GM23338 (cell line): ENCODE results near the gene PTPN12. TPM values are rescaled to one million over a fixed set of nuclear protein-coding genes. Genes with fewer than 3 reads are reported as not detected.
A peak's percentile ranks its signal among the peaks of the same experiment; 100 is the strongest.

Experiments
- ATAC-seq: fragments of 200-7000 bp; cut with Tn5 transposase; 3 replicates; pipeline ENCODE4 v1.9.1; 2020
- DNase-seq: peaks from one replicate; pipeline ENCODE4 v3.0.0-alpha.2; 2015; ENCODE audit warnings: low spot score
- H2AFZ ChIP-seq: fragments of 200-600 bp; sonication (generic); 2 replicates; pipeline ENCODE4 v1.8.0; 2016; ENCODE audit warnings: antibody characterized with exemption, mild to moderate bottlenecking, moderate library complexity
- H3F3A ChIP-seq: fragments of 200-600 bp; sonication (generic); replicated peaks from 2 replicates; pipeline ENCODE4 v1.8.0; 2017; ENCODE audit warnings: antibody characterized with exemption, mixed run types, low read depth
- H3K27ac ChIP-seq: fragments of 200-600 bp; sonication (generic); 2 replicates; pipeline ENCODE4 v1.6.1; 2016; ENCODE audit warnings: low read depth
- H3K27me3 ChIP-seq: fragments of 200-600 bp; sonication (generic); 2 replicates; pipeline ENCODE4 v1.8.0; 2016; ENCODE audit warnings: mild to moderate bottlenecking, mixed run types, moderate library complexity; ENCODE audit not compliant: insufficient read depth
- H3K36me3 ChIP-seq: fragments of 200-600 bp; sonication (generic); 2 replicates; pipeline ENCODE4 v1.8.0; 2016; ENCODE audit warnings: mild to moderate bottlenecking; ENCODE audit not compliant: insufficient read depth
- H3K4me1 ChIP-seq: fragments of 200-600 bp; sonication (generic); 2 replicates; pipeline ENCODE4 v1.8.0; 2016; ENCODE audit warnings: mild to moderate bottlenecking, moderate library complexity; ENCODE audit not compliant: insufficient read depth
- H3K4me2 ChIP-seq: fragments of 200-600 bp; sonication (generic); 2 replicates; pipeline ENCODE4 v1.7.1; 2017; ENCODE audit warnings: mixed run types
- H3K4me3 ChIP-seq: fragments of 200-600 bp; sonication (generic); 2 replicates; pipeline ENCODE4 v1.6.1; 2016; ENCODE audit warnings: mixed run types
- H3K79me2 ChIP-seq: fragments of 200-600 bp; sonication (generic); replicated peaks from 2 replicates; pipeline ENCODE4 v1.8.0; 2017; ENCODE audit warnings: mild to moderate bottlenecking; ENCODE audit not compliant: insufficient read depth
- H3K9me2 ChIP-seq: fragments of 200-600 bp; sonication (generic); 2 replicates; pipeline ENCODE4 v1.8.0; 2017; ENCODE audit not compliant: insufficient read depth
- H4K20me1 ChIP-seq: fragments of 200-600 bp; sonication (generic); replicated peaks from 2 replicates; pipeline ENCODE4 v1.8.0; 2017; ENCODE audit warnings: mild to moderate bottlenecking; ENCODE audit not compliant: insufficient read depth
- H3K27ac Mint-ChIP-seq: 2 replicates; pipeline ENCODE4 v1.8.0; 2020; ENCODE audit warnings: inconsistent platforms, mild to moderate bottlenecking, moderate library complexity, mixed read lengths
- H3K27me3 Mint-ChIP-seq: 3 replicates; pipeline ENCODE4 v1.8.0; 2022; ENCODE audit warnings: low read depth, mild to moderate bottlenecking, moderate library complexity, mixed read lengths, inconsistent platforms; ENCODE audit not compliant: insufficient read depth, poor library complexity
- H3K36me3 Mint-ChIP-seq: 3 replicates; pipeline ENCODE4 v1.8.0; 2021; ENCODE audit warnings: low read depth, mild to moderate bottlenecking, inconsistent platforms, moderate library complexity, mixed read lengths
- H3K4me1 Mint-ChIP-seq: 3 replicates; pipeline ENCODE4 v1.8.0; 2020; ENCODE audit warnings: mild to moderate bottlenecking, inconsistent platforms, mixed read lengths
- H3K4me3 Mint-ChIP-seq: 3 replicates; pipeline ENCODE4 v1.8.0; 2021; ENCODE audit warnings: moderate library complexity, mild to moderate bottlenecking, inconsistent platforms, mixed read lengths
- H3K9me3 Mint-ChIP-seq: 3 replicates; pipeline ENCODE4 v1.8.0; 2020; ENCODE audit warnings: moderate library complexity, mild to moderate bottlenecking, inconsistent platforms, mixed read lengths
- CREB1 ChIP-seq: fragments of 250-450 bp; sonication (Bioruptor Pico); IDR thresholded peaks from 2 replicates; pipeline ENCODE4 v1.5.0; 2020; ENCODE audit warnings: low read depth, mild to moderate bottlenecking, moderate library complexity
- CTCF ChIP-seq, 2 experiments: fragments of 200-600 bp in 1 of 2; sonication (generic) in 1 of 2; conservative IDR thresholded peaks; 2 replicates each; pipeline versions ENCODE4 v1.5.1 to v1.6.1; 2016 to 2017; ENCODE audit warnings: antibody characterized with exemption in 2 of 2, low read depth in 2 of 2, mild to moderate bottlenecking in 2 of 2, moderate library complexity in 1 of 2
- ETS1 ChIP-seq: IDR thresholded peaks from 2 replicates; pipeline ENCODE4 v1.6.1; 2016; ENCODE audit warnings: antibody characterized with exemption
- EZH2 ChIP-seq: fragments of 200-600 bp; sonication (generic); IDR thresholded peaks from one replicate; pipeline ENCODE4 v1.8.0; 2017; ENCODE audit warnings: antibody characterized with exemption, mild to moderate bottlenecking, low read depth; ENCODE audit not compliant: unreplicated experiment
- EZH2phosphoT487 ChIP-seq: fragments of 200-600 bp; sonication (generic); IDR thresholded peaks from one replicate; pipeline ENCODE4 v1.8.1; 2018; ENCODE audit warnings: antibody characterized with exemption; ENCODE audit not compliant: unreplicated experiment
- JUNB ChIP-seq: IDR thresholded peaks from one replicate; pipeline ENCODE4 v1.6.1; 2016; ENCODE audit warnings: antibody characterized with exemption; ENCODE audit not compliant: unreplicated experiment
- NANOG ChIP-seq: IDR thresholded peaks from 2 replicates; pipeline ENCODE4 v1.6.1; 2016; ENCODE audit warnings: antibody characterized with exemption, borderline replicate concordance
- POLR2AphosphoS5 ChIP-seq: IDR thresholded peaks from 2 replicates; pipeline ENCODE4 v1.6.1; 2016; ENCODE audit warnings: antibody characterized with exemption, low read depth
- REST ChIP-seq: IDR thresholded peaks from one replicate; pipeline ENCODE4 v1.6.1; 2018; ENCODE audit warnings: antibody characterized with exemption; ENCODE audit not compliant: unreplicated experiment
- STAT1 ChIP-seq: IDR thresholded peaks from one replicate; pipeline ENCODE4 v1.6.1; 2016; ENCODE audit warnings: antibody characterized with exemption; ENCODE audit not compliant: unreplicated experiment
- ZNF114 ChIP-seq: fragments of 250-450 bp; sonication (Bioruptor Pico); IDR thresholded peaks from 2 replicates; pipeline ENCODE4 v1.5.0; 2020; ENCODE audit warnings: mild to moderate bottlenecking, moderate library complexity
- ZNF331 ChIP-seq: fragments of 250-450 bp; sonication (Bioruptor Pico); IDR thresholded peaks from 2 replicates; pipeline ENCODE4 v1.5.0; 2020; ENCODE audit warnings: low read depth, mild to moderate bottlenecking, moderate library complexity
- ZNF462 ChIP-seq: fragments of 250-450 bp; sonication (Bioruptor Pico); IDR thresholded peaks from 2 replicates; pipeline ENCODE4 v1.5.0; 2020; ENCODE audit warnings: mild to moderate bottlenecking, moderate library complexity
- polyA plus RNA-seq: library from polyadenylated mRNA; unstranded; fragments of >200 nt; fragmentation: Nextera tagmentation; extraction: Ambion mirVana; gene quantifications from 2 replicates; pipeline ENCODE4 v1.2.1, GENCODE V29; 2016
- total RNA-seq: library from RNA; depleted of rRNA; stranded (reverse); fragments of >200 nt; shearing (Covaris generic); gene quantifications from 2 replicates; pipeline ENCODE4 v1.2.3, GENCODE V29; 2014

PTPN12 gene
- total and polyA plus RNA-seq, 2 experiments from 2014 or later = 58.8 to 187 TPM

- Histone ChIP-seq H3K27ac (no peak overlapping the region), H4K20me1 (no peaks in the 10 kb centered on the region), H3K4me1 (no peaks in the 10 kb centered on the region), H3K27me3 (no peaks in the 10 kb centered on the region), H3K4me2 (no peak overlapping the region), H3F3A (no peaks in the 10 kb centered on the region), H3K9me2 (no peaks in the 10 kb centered on the region), H3K36me3 (peaks cover 31% of the 10 kb centered on the region), H3K4me3 (no peak overlapping the region), H3K79me2 (0 out of 2 replicates have a peak, but pooled peaks cover 10% of the 10 kb centered on the region), H2AFZ (no peak overlapping the region)
- Mint-ChIP-seq H3K27me3 (no peaks in the 10 kb centered on the region), H3K27ac (0 out of 2 replicates have a peak overlapping the region, but pooled peaks have one; percentile 56), H3K4me3 (no peak overlapping the region), H3K36me3 (peaks cover 43% of the 10 kb centered on the region; the same call in 2 of the 3 replicates), H3K9me3 (no peaks in the 10 kb centered on the region), H3K4me1 (no peaks in the 10 kb centered on the region)
- TF ChIP-seq ZNF462 = no peak
- TF ChIP-seq EZH2phosphoT487 = no peak
- TF ChIP-seq CTCF (conservative IDR thresholded peaks at IDR 0.05; ENCODE audit: low read depth in 2 of 2) = no peak
- no peak for TF ChIP-seq CREB1 (CRISPR knock-in tag)
- TF ChIP-seq NANOG = no peak
- TF ChIP-seq EZH2 = no peak
- no peak for TF ChIP-seq ZNF114 (CRISPR knock-in tag)
- no peak for TF ChIP-seq STAT1
- TF ChIP-seq ETS1 = no peak
- TF ChIP-seq POLR2AphosphoS5 = no peak
- no peak for TF ChIP-seq ZNF331 (CRISPR knock-in tag)
- TF ChIP-seq JUNB = no peak
- no peak for TF ChIP-seq REST
- DNase-seq = no peak
- no peak for ATAC-seq
These were observed 63.9 kb downstream of the PTPN12 start for GRCh38 chr7:77600952-77601351.
